ENCODE results near the gene ZNF574.
"Not testable (repeated sequence)": the region's sequence is repeated elsewhere in the genome, so short reads cannot be mapped to it uniquely, and the experiment has no call there.

- TF ChIP-seq CTCF (conservative IDR thresholded peaks at IDR 0.05 in 1 of 2, IDR thresholded peaks at IDR 0.05 in 1 of 2; ENCODE audit: extremely low read depth in 1 of 2, insufficient read depth in 1 of 2, low read depth in 1 of 2, low read length in 2 of 2): peak; percentile 87 to 92
- TF ChIP-seq EZH2 (IDR thresholded peaks at IDR 0.05; ENCODE audit: borderline replicate concordance, low read length): not testable (repeated sequence)
These were observed 41.1 kb upstream of the ZNF574 start for GRCh38 chr19:42034640-42035391.
